IMR-90 (cell line): ENCODE data around the gene CDK5. TPM values are rescaled to one million over a fixed set of nuclear protein-coding genes. Genes with fewer than 3 reads are reported as not detected.

Experiments
- ATAC-seq: fragments of 200-7000 bp; cut with Tn5 transposase; 2 replicates; pipeline ENCODE4 v1.9.1; 2020; ENCODE audit warnings: low read depth, mild to moderate bottlenecking, moderate library complexity
- BruUV-seq: library from RNA; stranded (reverse); fragments of 400-500 nt; replicated peaks from 2 replicates; lab custom pipeline; 2021; lab: Mats Ljungman, UMichigan
- CTCF ChIA-PET: fragments of 300-600 bp; formaldehyde crosslinking; extraction: SDS; loops from one replicate; lab custom pipeline; 2021; ENCODE audit warnings: antibody characterized with exemption; lab: Yijun Ruan, JAX
- POLR2A ChIA-PET: fragments of 300-600 bp; sonication (Branson Sonifier 250); formaldehyde crosslinking; loops from one replicate; lab custom pipeline; 2022; ENCODE audit warnings: antibody characterized with exemption; ENCODE audit not compliant: unreplicated experiment; lab: Charles Lee
- DNase-seq: peaks from one replicate; pipeline ENCODE4 v3.0.0; 2013
- H2AFZ ChIP-seq: replicated peaks from 2 replicates; pipeline ENCODE3; 2013; ENCODE audit warnings: low read length, mild to moderate bottlenecking; ENCODE audit not compliant: poor library complexity
- H2AK5ac ChIP-seq: 2 replicates; pipeline ENCODE4 v1.6.1; 2013; ENCODE audit warnings: low read depth, low read length, inconsistent platforms
- H2AK9ac ChIP-seq: replicated peaks from 2 replicates; pipeline ENCODE3; 2013; ENCODE audit warnings: mild to moderate bottlenecking, low read depth, low read length, moderate library complexity; ENCODE audit not compliant: poor library complexity
- H2BK120ac ChIP-seq: 2 replicates; pipeline ENCODE4 v1.6.1; 2013; ENCODE audit warnings: low read depth, low read length, inconsistent platforms
- H2BK15ac ChIP-seq: 3 replicates; pipeline ENCODE4 v1.6.1; 2013; ENCODE audit warnings: low read depth, low read length, inconsistent platforms
- H2BK20ac ChIP-seq: 2 replicates; pipeline ENCODE4 v1.6.1; 2013; ENCODE audit warnings: low read depth, mild to moderate bottlenecking, inconsistent platforms, low read length, moderate library complexity
- H2BK5ac ChIP-seq: 2 replicates; pipeline ENCODE4 v1.6.1; 2013; ENCODE audit warnings: mild to moderate bottlenecking, low read depth, low read length, inconsistent platforms; ENCODE audit not compliant: poor library complexity, severe bottlenecking
- H3K14ac ChIP-seq: replicated peaks from 2 replicates; pipeline ENCODE4 v1.6.1; 2013; ENCODE audit warnings: low read depth, low read length, inconsistent platforms
- H3K18ac ChIP-seq: 2 replicates; pipeline ENCODE4 v1.6.1; 2013; ENCODE audit warnings: low read depth, low read length, control low read depth
- H3K23ac ChIP-seq: 2 replicates; pipeline ENCODE4 v1.6.1; 2013; ENCODE audit warnings: low read depth, low read length, inconsistent platforms
- H3K27ac ChIP-seq: 2 replicates; pipeline ENCODE4 v1.5.1; 2013; ENCODE audit warnings: mild to moderate bottlenecking, control low read depth, low read length; ENCODE audit not compliant: insufficient read depth
- H3K27me3 ChIP-seq: 2 replicates; pipeline ENCODE4 v1.6.1; 2013; ENCODE audit warnings: low read length; ENCODE audit not compliant: control insufficient read depth, insufficient read depth
- H3K36me3 ChIP-seq: 2 replicates; pipeline ENCODE4 v1.6.1; 2013; ENCODE audit warnings: low read length, mixed read lengths; ENCODE audit not compliant: control insufficient read depth, insufficient read depth
- H3K4ac ChIP-seq: 2 replicates; pipeline ENCODE4 v1.6.1; 2013; ENCODE audit warnings: low read depth, low read length, inconsistent platforms
- H3K4me1 ChIP-seq: 2 replicates; pipeline ENCODE4 v1.6.1; 2013; ENCODE audit warnings: low read length, mixed read lengths; ENCODE audit not compliant: control insufficient read depth, insufficient read depth
- H3K4me2 ChIP-seq: 2 replicates; pipeline ENCODE4 v1.6.1; 2013; ENCODE audit warnings: low read depth, mild to moderate bottlenecking, control low read depth, low read length, moderate library complexity
- H3K4me3 ChIP-seq: 2 replicates; pipeline ENCODE4 v1.5.1; 2013; ENCODE audit warnings: low read depth, mild to moderate bottlenecking, control low read depth, low read length, moderate library complexity; ENCODE audit not compliant: insufficient read depth
- H3K56ac ChIP-seq: 2 replicates; pipeline ENCODE4 v1.6.1; 2013; ENCODE audit warnings: low read length, inconsistent platforms; ENCODE audit not compliant: insufficient read depth; ENCODE audit errors: extremely low read depth
- H3K79me1 ChIP-seq, 2 experiments: 2 replicates each; pipeline ENCODE4 v1.6.1; 2013; ENCODE audit warnings: low read length in 2 of 2, inconsistent platforms in 1 of 2, low read depth in 1 of 2
- H3K9ac ChIP-seq: 2 replicates; pipeline ENCODE4 v1.6.1; 2013; ENCODE audit warnings: low read depth, low read length, control low read depth
- H3K9me1 ChIP-seq: 2 replicates; pipeline ENCODE4 v1.6.1; 2013; ENCODE audit warnings: low read length, inconsistent platforms; ENCODE audit not compliant: insufficient read depth
- H3K9me3 ChIP-seq: 2 replicates; pipeline ENCODE4 v1.6.1; 2013; ENCODE audit warnings: low read length; ENCODE audit not compliant: control insufficient read depth, insufficient read depth
- H4K20me1 ChIP-seq: 2 replicates; pipeline ENCODE4 v1.6.1; 2013; ENCODE audit warnings: low read length, inconsistent platforms; ENCODE audit not compliant: insufficient read depth
- H4K5ac ChIP-seq: 2 replicates; pipeline ENCODE4 v1.6.1; 2013; ENCODE audit warnings: mild to moderate bottlenecking, low read depth, low read length, control low read depth
- H4K8ac ChIP-seq, 2 experiments: 2 replicates each; pipeline ENCODE4 v1.6.1; 2013; ENCODE audit warnings: low read depth in 2 of 2, low read length in 2 of 2, control low read depth in 1 of 2, inconsistent platforms in 1 of 2
- H4K91ac ChIP-seq: 2 replicates; pipeline ENCODE4 v1.6.1; 2013; ENCODE audit warnings: low read depth, low read length, inconsistent platforms; ENCODE audit not compliant: insufficient read depth
- BHLHE40 ChIP-seq: fragments of 150-350 bp; IDR thresholded peaks from 2 replicates; pipeline ENCODE4 v1.6.1; 2016; ENCODE audit warnings: mild to moderate bottlenecking, low read depth, low read length
- CEBPB ChIP-seq: IDR thresholded peaks from 2 replicates; pipeline ENCODE4 v1.6.1; 2012; ENCODE audit warnings: low read depth, low read length, improper control_type of control experiment
- CHD1 ChIP-seq: IDR thresholded peaks from 2 replicates; pipeline ENCODE4 v1.6.1; 2012; ENCODE audit warnings: low read depth, low read length, improper control_type of control experiment
- FOS ChIP-seq: fragments of 150-350 bp; IDR thresholded peaks from 2 replicates; pipeline ENCODE4 v1.6.1; 2016; ENCODE audit warnings: low read depth, low read length
- MAFK ChIP-seq: IDR thresholded peaks from 2 replicates; pipeline ENCODE4 v1.6.1; 2012; ENCODE audit warnings: low read depth, low read length, improper control_type of control experiment
- MAZ ChIP-seq: IDR thresholded peaks from 2 replicates; pipeline ENCODE4 v1.6.1; 2012; ENCODE audit warnings: low read depth, mild to moderate bottlenecking, low read length, improper control_type of control experiment, moderate library complexity, borderline replicate concordance
- MXI1 ChIP-seq: IDR thresholded peaks from 2 replicates; pipeline ENCODE4 v1.6.1; 2012; ENCODE audit warnings: low read depth, mild to moderate bottlenecking, low read length, moderate library complexity, borderline replicate concordance
- NFE2L2 ChIP-seq: fragments of 150-350 bp; IDR thresholded peaks from 2 replicates; pipeline ENCODE4 v1.6.1; 2016; ENCODE audit warnings: low read depth, mild to moderate bottlenecking, low read length
- POLR2A ChIP-seq: IDR thresholded peaks from 2 replicates; pipeline ENCODE4 v1.6.1; 2012; ENCODE audit warnings: mild to moderate bottlenecking, low read depth, low read length
- RAD21 ChIP-seq: IDR thresholded peaks from 2 replicates; pipeline ENCODE4 v1.6.1; 2012; ENCODE audit warnings: low read length, improper control_type of control experiment
- RCOR1 ChIP-seq: IDR thresholded peaks from 2 replicates; pipeline ENCODE4 v1.6.1; 2012; ENCODE audit warnings: mild to moderate bottlenecking, low read length, improper control_type of control experiment; ENCODE audit not compliant: insufficient replicate concordance
- RFX5 ChIP-seq: IDR thresholded peaks from 2 replicates; pipeline ENCODE4 v1.8.0; 2012; ENCODE audit warnings: low read depth, mild to moderate bottlenecking, low read length, moderate library complexity
- SMC3 ChIP-seq: fragments of 150-350 bp; IDR thresholded peaks from 2 replicates; pipeline ENCODE4 v1.6.1; 2016; ENCODE audit warnings: low read depth, mild to moderate bottlenecking, antibody characterized with exemption, low read length, moderate library complexity
- USF2 ChIP-seq: fragments of 150-350 bp; IDR thresholded peaks from 2 replicates; pipeline ENCODE4 v1.6.1; 2017; ENCODE audit warnings: mild to moderate bottlenecking, antibody characterized with exemption, low read length, low read depth
- WGBS, 2 experiments: methylation state at CpG; one replicate each; pipeline versions ENCODE4 v1.1.5 to v1.1.7; 2013; ENCODE audit warnings: missing lambda C conversion rate in 2 of 2; ENCODE audit not compliant: insufficient read length in 1 of 2; ENCODE audit errors: extremely low coverage in 2 of 2; 5-methylcytosine and 5-hydroxymethylcytosine counted together
- dilution Hi-C: fragments of 300-500 bp; cut with HindIII; formaldehyde crosslinking; loops from one replicate; pipeline ENCODE4 v1.14.3; 2018; ENCODE audit warnings: low sequenced_read_pairs; ENCODE audit not compliant: unreplicated experiment
- in situ Hi-C: fragments of 300-500 bp; cut with MboI; formaldehyde crosslinking; loops from 3 replicates; pipeline ENCODE4 v1.14.3; 2019; ENCODE audit warnings: low sequenced_read_pairs, inconsistent platforms, mixed read lengths
- intact Hi-C: fragments of 100-400 bp; cut with micrococcal nuclease; formaldehyde crosslinking; loops from 2 replicates; pipeline ENCODE4 v1.10.0; 2022
- polyA plus RNA-seq, 3 experiments: library from polyadenylated mRNA; depleted of rRNA; stranded (reverse); fragments of >200 nt; gene quantifications; 2 replicates each; pipeline ENCODE4 v1.2.3, GENCODE V29; 2012; ENCODE audit warnings: low replicate concordance in 1 of 3
- total RNA-seq: library from RNA; depleted of rRNA; stranded (reverse); fragments of >200 nt; gene quantifications from 2 replicates; pipeline ENCODE4 v1.2.3, GENCODE V29; 2012
- TF ChIP-seq, protein P1 (sequence below): fragments of 150-350 bp; IDR thresholded peaks from 2 replicates; pipeline ENCODE4 v1.6.1; 2016; ENCODE audit warnings: low read depth, mild to moderate bottlenecking, low read length, moderate library complexity, borderline replicate concordance
- TF ChIP-seq, protein P2 (sequence below): conservative IDR thresholded peaks from 2 replicates; pipeline ENCODE4 v1.5.1; 2012; ENCODE audit warnings: mild to moderate bottlenecking, low read depth, low read length, improper control_type of control experiment

Gene CDK5
- total and polyA plus RNA-seq, 2 of the 4 experiments (the other 2 are of a cell fraction) = 22.4 to 34.8 TPM

- Histone ChIP-seq H3K56ac (no peak within 1 kb of the TSS), H4K8ac (no peak within 1 kb of the TSS), H3K27ac (no peak within 1 kb of the TSS), H3K4me3 (no peak within 1 kb of the TSS), H3K18ac (no peak within 1 kb of the TSS), H3K4me1 (no peaks in the 10 kb centered on the region), H3K14ac (no peak within 1 kb of the TSS), H3K4me2 (no peak within 1 kb of the TSS), H3K36me3 (no peaks in the 10 kb centered on the region), H2BK120ac (no peak within 1 kb of the TSS), H3K23ac (no peak within 1 kb of the TSS), H3K9me3 (no peaks in the 10 kb centered on the region), H4K91ac (no peak within 1 kb of the TSS), H2AK9ac (no peak within 1 kb of the TSS), H3K9ac (no peak within 1 kb of the TSS), H2BK15ac (no peak within 1 kb of the TSS), H3K9me1 (no peaks in the 10 kb centered on the region), H2AFZ (no peak within 1 kb of the TSS), H2AK5ac (no peak within 1 kb of the TSS), H2BK20ac (no peak within 1 kb of the TSS), H4K20me1 (no peaks in the 10 kb centered on the region), H4K5ac (no peak within 1 kb of the TSS), H3K27me3 (peaks cover 32% of the 10 kb centered on the region), H3K4ac (no peak within 1 kb of the TSS), H2BK5ac (no peak within 1 kb of the TSS), H3K79me1 (peaks cover 6 to 9% of the 10 kb centered on the region in 2 experiments; a peak in 3 of 4 replicates)
- dilution Hi-C loops = no loop called here
- BruUV-seq = no TSS peak
- in situ Hi-C loops = loop anchor here (5.0 kb wide), 1 partner anchor 88 kb away; no protein-coding TSS in a partner anchor
- no CpG with 5 or more reads among the region's 4 CpGs for WGBS, 2 experiments
- DNase-seq = no peak
- no peak for ATAC-seq
- intact Hi-C loops = no loop called here
- ChIA-PET POLR2A (no interaction called here), CTCF (no interaction called here)
- TF ChIP-seq, protein P1, sequence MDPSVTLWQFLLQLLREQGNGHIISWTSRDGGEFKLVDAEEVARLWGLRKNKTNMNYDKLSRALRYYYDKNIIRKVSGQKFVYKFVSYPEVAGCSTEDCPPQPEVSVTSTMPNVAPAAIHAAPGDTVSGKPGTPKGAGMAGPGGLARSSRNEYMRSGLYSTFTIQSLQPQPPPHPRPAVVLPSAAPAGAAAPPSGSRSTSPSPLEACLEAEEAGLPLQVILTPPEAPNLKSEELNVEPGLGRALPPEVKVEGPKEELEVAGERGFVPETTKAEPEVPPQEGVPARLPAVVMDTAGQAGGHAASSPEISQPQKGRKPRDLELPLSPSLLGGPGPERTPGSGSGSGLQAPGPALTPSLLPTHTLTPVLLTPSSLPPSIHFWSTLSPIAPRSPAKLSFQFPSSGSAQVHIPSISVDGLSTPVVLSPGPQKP = no peak
- TF ChIP-seq CHD1 = no peak
- TF ChIP-seq FOS = no peak
- TF ChIP-seq MAZ = no peak
- TF ChIP-seq MXI1 = no peak
- TF ChIP-seq USF2 = no peak
- no peak for TF ChIP-seq MAFK
- no peak for TF ChIP-seq CEBPB
- TF ChIP-seq RFX5 = no peak
- TF ChIP-seq RCOR1 = no peak
- TF ChIP-seq NFE2L2 = no peak
- TF ChIP-seq, protein P2, sequence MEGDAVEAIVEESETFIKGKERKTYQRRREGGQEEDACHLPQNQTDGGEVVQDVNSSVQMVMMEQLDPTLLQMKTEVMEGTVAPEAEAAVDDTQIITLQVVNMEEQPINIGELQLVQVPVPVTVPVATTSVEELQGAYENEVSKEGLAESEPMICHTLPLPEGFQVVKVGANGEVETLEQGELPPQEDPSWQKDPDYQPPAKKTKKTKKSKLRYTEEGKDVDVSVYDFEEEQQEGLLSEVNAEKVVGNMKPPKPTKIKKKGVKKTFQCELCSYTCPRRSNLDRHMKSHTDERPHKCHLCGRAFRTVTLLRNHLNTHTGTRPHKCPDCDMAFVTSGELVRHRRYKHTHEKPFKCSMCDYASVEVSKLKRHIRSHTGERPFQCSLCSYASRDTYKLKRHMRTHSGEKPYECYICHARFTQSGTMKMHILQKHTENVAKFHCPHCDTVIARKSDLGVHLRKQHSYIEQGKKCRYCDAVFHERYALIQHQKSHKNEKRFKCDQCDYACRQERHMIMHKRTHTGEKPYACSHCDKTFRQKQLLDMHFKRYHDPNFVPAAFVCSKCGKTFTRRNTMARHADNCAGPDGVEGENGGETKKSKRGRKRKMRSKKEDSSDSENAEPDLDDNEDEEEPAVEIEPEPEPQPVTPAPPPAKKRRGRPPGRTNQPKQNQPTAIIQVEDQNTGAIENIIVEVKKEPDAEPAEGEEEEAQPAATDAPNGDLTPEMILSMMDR = no peak
- no peak for TF ChIP-seq POLR2A
- no peak for TF ChIP-seq BHLHE40
- TF ChIP-seq RAD21 = no peak
- TF ChIP-seq SMC3 = no peak
These were observed 33.2 kb downstream of the CDK5 start, which contains the start of gene ATG9B for GRCh38 chr7:151024435-151025056. Gene ATG9B, minus strand, starts transcription at chr7:151024494. Its CDS starts 71 bp downstream, at chr7:151024423.
